HEK293 (cell line): Measurements from ENCODE around the gene RGS9BP.

ENCODE experiments used
- CTCF ChIP-seq: fragments of 450-650 bp; formaldehyde crosslinking; IDR thresholded peaks from 2 replicates; pipeline ENCODE4 v1.5.1; 2016; ENCODE audit warnings: missing biosample characterization, missing genetic modification characterization
- KLF8 ChIP-seq: fragments of 450-650 bp; formaldehyde crosslinking; IDR thresholded peaks from 2 replicates; pipeline ENCODE4 v1.5.1; 2016; ENCODE audit warnings: missing biosample characterization, missing genetic modification characterization
- PRDM6 ChIP-seq: fragments of 450-650 bp; formaldehyde crosslinking; IDR thresholded peaks from 2 replicates; pipeline ENCODE4 v1.5.1; 2017; ENCODE audit warnings: missing biosample characterization, missing genetic modification characterization
- SETDB1 ChIP-seq: IDR thresholded peaks from one replicate; pipeline ENCODE4 v1.6.1; 2017; ENCODE audit warnings: mild to moderate bottlenecking, low read length, moderate library complexity, mixed read lengths; ENCODE audit not compliant: insufficient read length
- SP2 ChIP-seq: fragments of 450-650 bp; formaldehyde crosslinking; IDR thresholded peaks from 2 replicates; pipeline ENCODE4 v1.5.1; 2016; ENCODE audit warnings: missing biosample characterization, missing genetic modification characterization
- ZBTB17 ChIP-seq: fragments of 450-650 bp; formaldehyde crosslinking; IDR thresholded peaks from 2 replicates; pipeline ENCODE4 v1.5.1; 2016; ENCODE audit warnings: missing biosample characterization, missing genetic modification characterization
- ZBTB8A ChIP-seq: fragments of 450-650 bp; formaldehyde crosslinking; IDR thresholded peaks from 2 replicates; pipeline ENCODE4 v1.5.1; 2016; ENCODE audit warnings: missing biosample characterization, missing genetic modification characterization
- ZNF302 ChIP-seq: fragments of 450-650 bp; formaldehyde crosslinking; IDR thresholded peaks from 2 replicates; pipeline ENCODE4 v1.5.1; 2016; ENCODE audit warnings: missing biosample characterization, missing genetic modification characterization, low read depth
- ZNF518A ChIP-seq: fragments of 450-650 bp; formaldehyde crosslinking; conservative IDR thresholded peaks from 2 replicates; pipeline ENCODE4 v1.5.1; 2016; ENCODE audit warnings: low read depth, missing biosample characterization, missing genetic modification characterization
- ZNF623 ChIP-seq: fragments of 450-650 bp; formaldehyde crosslinking; IDR thresholded peaks from 2 replicates; pipeline ENCODE4 v1.5.1; 2016; ENCODE audit warnings: missing biosample characterization, missing genetic modification characterization
- ZSCAN23 ChIP-seq: fragments of 450-650 bp; formaldehyde crosslinking; IDR thresholded peaks from 2 replicates; pipeline ENCODE4 v1.5.1; 2016; ENCODE audit warnings: missing biosample characterization, missing genetic modification characterization
- ZXDB ChIP-seq: fragments of 450-650 bp; formaldehyde crosslinking; IDR thresholded peaks from 2 replicates; pipeline ENCODE4 v1.5.1; 2016; ENCODE audit warnings: missing biosample characterization, missing genetic modification characterization

DNA sequence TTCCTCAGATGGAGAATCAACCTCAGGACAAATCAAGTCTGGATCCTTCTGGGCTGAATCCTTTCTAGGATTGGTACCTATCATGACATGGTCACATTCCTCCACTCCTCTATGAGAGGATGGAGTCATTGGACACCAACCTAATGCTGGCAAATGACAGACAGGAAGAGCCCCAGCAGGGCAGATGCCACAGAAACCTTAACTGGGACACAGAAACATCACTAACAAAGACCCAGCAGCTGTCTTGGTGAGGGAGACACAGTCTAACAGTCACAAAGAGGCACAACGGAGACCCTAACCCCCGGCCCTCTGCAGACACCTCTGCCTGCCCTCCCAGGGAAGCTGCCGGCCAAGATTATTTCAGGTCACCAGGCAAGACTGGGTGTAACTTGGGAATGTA lies 2.8 kb upstream of the RGS9BP start:
- TF ChIP-seq ZBTB8A: no peak
- TF ChIP-seq KLF8 (tag by site-specific recombination): no peak
- TF ChIP-seq CTCF (tag by site-specific recombination): no peak
- TF ChIP-seq ZNF302 (tag by site-specific recombination): no peak
- no peak for TF ChIP-seq ZNF518A (tag by site-specific recombination)
- TF ChIP-seq PRDM6 (tag by site-specific recombination): no peak
- TF ChIP-seq ZSCAN23 (tag by site-specific recombination): no peak
- no peak for TF ChIP-seq SP2 (tag by site-specific recombination)
- TF ChIP-seq ZXDB (tag by site-specific recombination): no peak
- no peak for TF ChIP-seq ZNF623
- TF ChIP-seq SETDB1: no peak
- TF ChIP-seq ZBTB17: no peak
